ENCODE measurements around the gene FNDC7.
"Not testable (repeated sequence)": the region's sequence is repeated elsewhere in the genome, so short reads cannot be mapped to it uniquely, and the experiment has no call there.

DNA sequence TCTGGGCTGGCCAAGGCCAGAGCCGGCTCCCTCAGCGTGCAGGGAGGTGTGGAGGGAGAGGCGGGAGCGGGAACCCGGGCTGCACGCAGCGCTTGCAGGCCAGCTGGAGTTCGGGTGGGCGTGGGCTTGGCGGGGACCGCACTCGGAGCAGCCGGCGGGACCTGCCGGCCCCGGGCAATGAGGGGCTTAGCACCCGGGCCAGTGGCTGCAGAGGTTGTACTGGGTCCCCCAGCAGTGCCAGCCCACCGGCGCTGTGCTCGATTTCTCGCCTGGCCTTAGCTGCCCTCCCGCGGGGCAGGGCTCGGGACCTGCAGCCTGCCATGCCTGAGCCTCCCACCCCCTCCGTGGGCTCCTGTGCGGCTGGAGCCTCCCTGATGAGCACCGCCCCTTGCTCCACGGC lies 45.3 kb upstream of the FNDC7 start:
- TF ChIP-seq, protein P1, sequence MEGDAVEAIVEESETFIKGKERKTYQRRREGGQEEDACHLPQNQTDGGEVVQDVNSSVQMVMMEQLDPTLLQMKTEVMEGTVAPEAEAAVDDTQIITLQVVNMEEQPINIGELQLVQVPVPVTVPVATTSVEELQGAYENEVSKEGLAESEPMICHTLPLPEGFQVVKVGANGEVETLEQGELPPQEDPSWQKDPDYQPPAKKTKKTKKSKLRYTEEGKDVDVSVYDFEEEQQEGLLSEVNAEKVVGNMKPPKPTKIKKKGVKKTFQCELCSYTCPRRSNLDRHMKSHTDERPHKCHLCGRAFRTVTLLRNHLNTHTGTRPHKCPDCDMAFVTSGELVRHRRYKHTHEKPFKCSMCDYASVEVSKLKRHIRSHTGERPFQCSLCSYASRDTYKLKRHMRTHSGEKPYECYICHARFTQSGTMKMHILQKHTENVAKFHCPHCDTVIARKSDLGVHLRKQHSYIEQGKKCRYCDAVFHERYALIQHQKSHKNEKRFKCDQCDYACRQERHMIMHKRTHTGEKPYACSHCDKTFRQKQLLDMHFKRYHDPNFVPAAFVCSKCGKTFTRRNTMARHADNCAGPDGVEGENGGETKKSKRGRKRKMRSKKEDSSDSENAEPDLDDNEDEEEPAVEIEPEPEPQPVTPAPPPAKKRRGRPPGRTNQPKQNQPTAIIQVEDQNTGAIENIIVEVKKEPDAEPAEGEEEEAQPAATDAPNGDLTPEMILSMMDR (IDR thresholded peaks at IDR 0.05): not testable (repeated sequence)
- TF ChIP-seq POLR2A (IDR thresholded peaks at IDR 0.05): not testable (repeated sequence)

Measured in body of pancreas (tissue), 4 donors.